ENCODE data around the gene RHBDF2. TPM values are rescaled to one million over a fixed set of nuclear protein-coding genes. Genes with fewer than 3 reads are reported as not detected.
A peak's percentile ranks its signal among the peaks of the same experiment; 100 is the strongest.

RHBDF2 gene
- total and polyA plus RNA-seq, 2 donors (not counting 1 experiment from before 2014, with no cell fraction given), result 288 to 482 TPM

DNA sequence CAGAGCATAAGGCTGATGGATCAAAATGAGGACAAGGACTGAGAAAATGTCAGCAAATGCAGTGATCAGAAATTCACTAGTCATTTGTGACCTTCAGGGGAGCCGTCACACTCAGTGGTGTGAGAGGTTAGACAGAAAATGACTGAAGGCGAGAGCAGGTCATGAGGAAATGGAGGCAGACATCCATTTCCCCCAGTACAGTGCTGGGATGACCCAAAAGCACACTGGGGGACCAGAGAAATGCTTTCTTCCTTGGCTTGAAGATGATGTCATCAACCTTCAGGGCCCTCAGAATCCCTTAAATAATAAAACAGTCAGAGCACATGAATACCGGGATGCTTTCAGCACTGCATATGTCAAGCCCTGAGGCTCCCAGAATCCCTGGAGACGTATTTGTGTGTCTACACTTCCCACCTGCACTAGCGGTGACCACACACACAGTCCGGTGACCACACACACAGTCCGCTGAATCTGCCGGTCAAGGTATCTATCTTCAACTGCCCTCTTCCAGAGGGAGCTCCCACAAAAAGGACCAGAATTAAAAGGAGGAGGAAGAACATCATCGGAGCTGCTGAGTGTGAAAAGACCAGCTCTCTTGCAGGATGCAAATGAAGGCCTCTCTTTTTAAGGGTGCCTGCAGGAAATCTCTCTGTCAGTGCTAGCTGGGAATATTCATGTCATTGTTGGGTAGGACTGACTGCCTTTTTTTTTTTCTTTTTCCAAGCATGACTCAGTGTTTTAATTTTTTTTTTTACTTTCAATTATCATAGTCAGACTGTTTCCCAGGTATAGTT lies 56.5 kb downstream of the RHBDF2 start:
- Histone ChIP-seq H3K4me1 (ENCODE audit: control insufficient read depth in 2 of 2, insufficient read depth in 2 of 2, low read length in 2 of 2) (peaks cover 66 to 73% of the 10 kb centered on the region in 2 donors), H3K4me2 (replicated peaks; ENCODE audit: low read depth, low read length, poor library complexity, severe bottlenecking) (peak overlapping the region; percentile 42), H2AFZ (ENCODE audit: insufficient read depth, low read depth, low read length, poor library complexity, severe bottlenecking) (peak overlapping the region; percentile 16), H3K79me2 (ENCODE audit: control insufficient read depth, insufficient read depth, low read length) (peaks cover 100% of the 10 kb centered on the region), H3K9me3 (ENCODE audit: control extremely low read depth in 1 of 3, control insufficient read depth in 2 of 3, insufficient read depth in 1 of 3, low read length in 2 of 3) (no peaks in the 10 kb centered on the region), H3K27me3 (replicated peaks in 1 of 4; ENCODE audit: control extremely low read depth in 1 of 4, control insufficient read depth in 3 of 4, insufficient read depth in 4 of 4, low read length in 3 of 4) (no peaks in the 10 kb centered on the region), H3K4me3 (ENCODE audit: control extremely low read depth in 1 of 5, extremely low read depth in 1 of 5, insufficient read depth in 1 of 5, low read depth in 2 of 5, low read length in 4 of 5) (no peak overlapping the region), H4K20me1 (ENCODE audit: control insufficient read depth, insufficient read depth, low read length, poor library complexity, severe bottlenecking) (peaks cover 97% of the 10 kb centered on the region), H3K9ac (ENCODE audit: low read length) (no peak overlapping the region), H3K36me3 (replicated peaks in 1 of 2; ENCODE audit: control extremely low read depth in 1 of 2, control insufficient read depth in 1 of 2, extremely low read depth in 1 of 2, insufficient read depth in 2 of 2, low read length in 1 of 2) (peaks cover 0 to 7% of the 10 kb centered on the region in 2 experiments), H3K27ac (ENCODE audit: low read length in 2 of 2) (no peak overlapping the region)
- Mint-ChIP-seq H3K4me3 (peak overlapping the region; percentile 66), H3K9me3 (ENCODE audit: insufficient read depth) (no peaks in the 10 kb centered on the region), H3K27me3 (no peaks in the 10 kb centered on the region), H3K4me1 (peaks cover 88% of the 10 kb centered on the region), H3K27ac (peak overlapping the region; percentile 12)
- 48% methylated on average over 4 of the region's 9 CpGs for WGBS (ENCODE audit: insufficient coverage)
- DNase-seq (no peak), ATAC-seq (ENCODE audit: low read depth) (no peak)
- TF ChIP-seq, protein P1, sequence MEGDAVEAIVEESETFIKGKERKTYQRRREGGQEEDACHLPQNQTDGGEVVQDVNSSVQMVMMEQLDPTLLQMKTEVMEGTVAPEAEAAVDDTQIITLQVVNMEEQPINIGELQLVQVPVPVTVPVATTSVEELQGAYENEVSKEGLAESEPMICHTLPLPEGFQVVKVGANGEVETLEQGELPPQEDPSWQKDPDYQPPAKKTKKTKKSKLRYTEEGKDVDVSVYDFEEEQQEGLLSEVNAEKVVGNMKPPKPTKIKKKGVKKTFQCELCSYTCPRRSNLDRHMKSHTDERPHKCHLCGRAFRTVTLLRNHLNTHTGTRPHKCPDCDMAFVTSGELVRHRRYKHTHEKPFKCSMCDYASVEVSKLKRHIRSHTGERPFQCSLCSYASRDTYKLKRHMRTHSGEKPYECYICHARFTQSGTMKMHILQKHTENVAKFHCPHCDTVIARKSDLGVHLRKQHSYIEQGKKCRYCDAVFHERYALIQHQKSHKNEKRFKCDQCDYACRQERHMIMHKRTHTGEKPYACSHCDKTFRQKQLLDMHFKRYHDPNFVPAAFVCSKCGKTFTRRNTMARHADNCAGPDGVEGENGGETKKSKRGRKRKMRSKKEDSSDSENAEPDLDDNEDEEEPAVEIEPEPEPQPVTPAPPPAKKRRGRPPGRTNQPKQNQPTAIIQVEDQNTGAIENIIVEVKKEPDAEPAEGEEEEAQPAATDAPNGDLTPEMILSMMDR (IDR thresholded peaks at IDR 0.05), result no peak
- no peak for TF ChIP-seq EZH2 (IDR thresholded peaks at IDR 0.05; ENCODE audit: borderline replicate concordance, insufficient read depth, low read depth, low read length, poor library complexity, severe bottlenecking)
- intact Hi-C loops (cut with micrococcal nuclease), result no loop called here
- CTCF ChIA-PET, result interaction anchor here (0.6 to 3.2 kb wide), 8 partner anchors 9 to 1135 kb away, joined by 3 to 19 read pairs (median 4); no protein-coding TSS in a partner anchor
- POLR2A ChIA-PET, result interaction anchor here (0.5 kb wide), 1 partner anchor 214 kb away, joined by 9 read pairs; no protein-coding TSS in a partner anchor

Measured in B cell (primary cell).